H9 (cell line): ENCODE measurements around the gene TRHDE. TPM values are rescaled to one million over a fixed set of nuclear protein-coding genes. Genes with fewer than 3 reads are reported as not detected.

Experiments
- DNase-seq: peaks from one replicate; pipeline ENCODE4 v3.0.0-alpha.2; 2017
- H2AFZ ChIP-seq: one replicate; pipeline ENCODE4 v1.6.1; 2013; ENCODE audit warnings: mild to moderate bottlenecking, low read length, control low read depth, moderate library complexity
- H2AK5ac ChIP-seq: 2 replicates; pipeline ENCODE4 v1.6.1; 2013; ENCODE audit warnings: low read length, control low read depth, mixed read lengths; ENCODE audit not compliant: insufficient read length
- H2BK120ac ChIP-seq: one replicate; pipeline ENCODE4 v1.6.1; 2013; ENCODE audit warnings: low read depth, mild to moderate bottlenecking, low read length, control low read depth, inconsistent platforms; ENCODE audit not compliant: poor library complexity, severe bottlenecking
- H2BK12ac ChIP-seq: 2 replicates; pipeline ENCODE4 v1.6.1; 2013; ENCODE audit warnings: low read length, control low read depth, mixed read lengths, low read depth; ENCODE audit not compliant: insufficient read length
- H2BK15ac ChIP-seq: 2 replicates; pipeline ENCODE4 v1.6.1; 2013; ENCODE audit warnings: low read depth, low read length, control low read depth
- H2BK20ac ChIP-seq: one replicate; pipeline ENCODE4 v1.6.1; 2013; ENCODE audit warnings: low read depth, mild to moderate bottlenecking, low read length, control low read depth, inconsistent platforms; ENCODE audit not compliant: poor library complexity, severe bottlenecking
- H2BK5ac ChIP-seq: 2 replicates; pipeline ENCODE4 v1.6.1; 2013; ENCODE audit warnings: low read length, control low read depth, mixed read lengths; ENCODE audit not compliant: insufficient read length
- H3K14ac ChIP-seq: 2 replicates; pipeline ENCODE4 v1.6.1; 2013; ENCODE audit warnings: low read length, control low read depth; ENCODE audit not compliant: insufficient read depth
- H3K18ac ChIP-seq: 2 replicates; pipeline ENCODE4 v1.6.1; 2013; ENCODE audit warnings: low read depth, mild to moderate bottlenecking, mixed read lengths, low read length, control low read depth; ENCODE audit not compliant: insufficient read length
- H3K23ac ChIP-seq: 2 replicates; pipeline ENCODE4 v1.6.1; 2013; ENCODE audit warnings: low read length, control low read depth, mixed read lengths, low read depth; ENCODE audit not compliant: insufficient read length
- H3K23me2 ChIP-seq: 2 replicates; pipeline ENCODE4 v1.6.1; 2013; ENCODE audit warnings: low read depth, mild to moderate bottlenecking, mixed read lengths, low read length, control low read depth; ENCODE audit not compliant: insufficient read length, poor library complexity, severe bottlenecking
- H3K27ac ChIP-seq: 2 replicates; pipeline ENCODE4 v1.5.1; 2013; ENCODE audit warnings: low read length, control low read depth, mixed read lengths, low read depth; ENCODE audit not compliant: insufficient read length
- H3K27me3 ChIP-seq: 2 replicates; pipeline ENCODE4 v1.6.1; 2013; ENCODE audit warnings: low read length, control low read depth, inconsistent platforms; ENCODE audit not compliant: insufficient read depth
- H3K4ac ChIP-seq: 2 replicates; pipeline ENCODE4 v1.6.1; 2013; ENCODE audit warnings: low read depth, mild to moderate bottlenecking, control low read depth, inconsistent platforms, low read length, moderate library complexity
- H3K4me1 ChIP-seq: 2 replicates; pipeline ENCODE4 v1.6.1; 2013; ENCODE audit warnings: low read length, control low read depth, inconsistent platforms; ENCODE audit not compliant: insufficient read depth
- H3K4me2 ChIP-seq: 2 replicates; pipeline ENCODE4 v1.6.1; 2013; ENCODE audit warnings: low read length, control low read depth, mixed read lengths; ENCODE audit not compliant: insufficient read length, insufficient read depth
- H3K56ac ChIP-seq: 2 replicates; pipeline ENCODE4 v1.6.1; 2013; ENCODE audit warnings: low read depth, mild to moderate bottlenecking, mixed read lengths, low read length, control low read depth; ENCODE audit not compliant: insufficient read length
- H3K79me1 ChIP-seq: 2 replicates; pipeline ENCODE4 v1.6.1; 2013; ENCODE audit warnings: low read depth, mild to moderate bottlenecking, moderate library complexity, low read length, control low read depth, inconsistent platforms; ENCODE audit not compliant: insufficient read depth, poor library complexity, severe bottlenecking
- H3K79me2 ChIP-seq: 2 replicates; pipeline ENCODE4 v1.6.1; 2013; ENCODE audit warnings: low read length, control low read depth, inconsistent platforms; ENCODE audit not compliant: insufficient read depth
- H3K9ac ChIP-seq: 2 replicates; pipeline ENCODE4 v1.6.1; 2013; ENCODE audit warnings: low read length, control low read depth, mixed read lengths; ENCODE audit not compliant: insufficient read length; ENCODE audit errors: extremely low read depth
- H3K9me3 ChIP-seq: one replicate; pipeline ENCODE4 v1.6.1; 2013; ENCODE audit warnings: low read depth, low read length, inconsistent platforms; ENCODE audit not compliant: control insufficient read depth
- H3T11ph ChIP-seq: one replicate; pipeline ENCODE4 v1.6.1; 2013; ENCODE audit warnings: mild to moderate bottlenecking, low read length, control low read depth, inconsistent platforms
- H4K20me1 ChIP-seq: one replicate; pipeline ENCODE4 v1.6.1; 2013; ENCODE audit not compliant: control insufficient read depth, insufficient read length, insufficient read depth
- H4K5ac ChIP-seq: 2 replicates; pipeline ENCODE4 v1.6.1; 2013; ENCODE audit warnings: low read depth, mild to moderate bottlenecking, mixed read lengths, low read length, control low read depth; ENCODE audit not compliant: insufficient read length
- H4K8ac ChIP-seq: replicated peaks from 2 replicates; pipeline ENCODE4 v1.6.1; 2013; ENCODE audit warnings: low read length, control low read depth, mixed read lengths, low read depth; ENCODE audit not compliant: insufficient read length
- H4K91ac ChIP-seq: 2 replicates; pipeline ENCODE4 v1.6.1; 2013; ENCODE audit warnings: low read depth, mild to moderate bottlenecking, moderate library complexity, mixed read lengths, low read length, control low read depth; ENCODE audit not compliant: insufficient read length
- H3K27ac Mint-ChIP-seq, 3 experiments: 2 replicates in 2 of 3; 3 replicates in 1 of 3; pipeline ENCODE4 v1.8.0; 2020 to 2021; ENCODE audit warnings: mixed read lengths in 3 of 3, mild to moderate bottlenecking in 1 of 3, moderate library complexity in 1 of 3
- H3K27me3 Mint-ChIP-seq: 2 replicates; pipeline ENCODE4 v1.8.0; 2021; ENCODE audit warnings: low read depth, mild to moderate bottlenecking, moderate library complexity, mixed read lengths
- H3K36me3 Mint-ChIP-seq, 3 experiments: 2 replicates in 2 of 3; 3 replicates in 1 of 3; pipeline ENCODE4 v1.8.0; 2020 to 2021; ENCODE audit warnings: low read depth in 3 of 3, mixed read lengths in 3 of 3; ENCODE audit not compliant: insufficient read depth in 1 of 3
- H3K4me1 Mint-ChIP-seq, 2 experiments: 2 replicates each; pipeline ENCODE4 v1.8.0; 2020; ENCODE audit warnings: mixed read lengths in 2 of 2
- H3K4me3 Mint-ChIP-seq, 2 experiments: 2 replicates in 1 of 2; 3 replicates in 1 of 2; pipeline ENCODE4 v1.8.0; 2020 to 2021; ENCODE audit warnings: mild to moderate bottlenecking in 2 of 2, mixed read lengths in 2 of 2, moderate library complexity in 1 of 2
- H3K9me3 Mint-ChIP-seq, 2 experiments: 2 replicates in 1 of 2; 3 replicates in 1 of 2; pipeline ENCODE4 v1.8.0; 2020; ENCODE audit warnings: mild to moderate bottlenecking in 2 of 2, mixed read lengths in 2 of 2, moderate library complexity in 1 of 2
- CTCF ChIP-seq: fragments of 200-600 bp; sonication (generic); conservative IDR thresholded peaks from 3 replicates; pipeline ENCODE4 v1.8.0; 2021; ENCODE audit warnings: antibody characterized with exemption, mild to moderate bottlenecking
- WGBS: extraction: QIAGEN DNeasy Blood & Tissue Kit; methylation state at CpG from one replicate; pipeline ENCODE4 v1.1.7; 2013; ENCODE audit warnings: missing lambda C conversion rate, low lambda C conversion rate, mixed read lengths; ENCODE audit not compliant: insufficient read length; ENCODE audit errors: extremely low coverage; 5-methylcytosine and 5-hydroxymethylcytosine counted together
- total RNA-seq: library from RNA; stranded (reverse); gene quantifications from 2 replicates; pipeline ENCODE4 v1.2.1, GENCODE V29; 2021

Gene TRHDE
- total RNA-seq, 1 experiment from 2014 or later = 1.0 TPM

GRCh38 chr12:72570601-72571000 lies 298.4 kb downstream of the TRHDE start:
- H4K91ac ChIP-seq = no peak overlapping the region
- Mint-ChIP-seq H3K4me3 (no peak overlapping the region), H3K36me3 (no peaks in the 10 kb centered on the region), H3K27ac (no peak overlapping the region), H3K9me3 (no peaks in the 10 kb centered on the region), H3K4me1 (no peaks in the 10 kb centered on the region), H3K27me3 (no peaks in the 10 kb centered on the region)
- H3K4ac ChIP-seq = no peak overlapping the region
- no peak overlapping the region for H2AK5ac ChIP-seq
- H4K5ac ChIP-seq = no peak overlapping the region
- no peaks in the 10 kb centered on the region for H3K9me3 ChIP-seq
- H3K9ac ChIP-seq = no peak overlapping the region
- H4K20me1 ChIP-seq = no peaks in the 10 kb centered on the region
- no peak overlapping the region for H3K56ac ChIP-seq
- no peaks in the 10 kb centered on the region for H3K79me1 ChIP-seq
- no peaks in the 10 kb centered on the region for H3K27me3 ChIP-seq
- no peak overlapping the region for H3K18ac ChIP-seq
- no peak overlapping the region for H3K4me2 ChIP-seq
- no peak overlapping the region for H2BK12ac ChIP-seq
- H3K79me2 ChIP-seq = no peaks in the 10 kb centered on the region
- no peak overlapping the region for H2BK120ac ChIP-seq
- H3K23ac ChIP-seq = no peak overlapping the region
- H2BK20ac ChIP-seq = no peak overlapping the region
- H2AFZ ChIP-seq = no peak overlapping the region
- peak; percentile 84 for TF ChIP-seq CTCF
- H3K23me2 ChIP-seq = no peaks in the 10 kb centered on the region
- H4K8ac ChIP-seq = no peak overlapping the region
- no peak overlapping the region for H2BK15ac ChIP-seq
- no peak overlapping the region for H3K27ac ChIP-seq
- peak; percentile 67 for DNase-seq
- H3K4me1 ChIP-seq = no peaks in the 10 kb centered on the region; the same call in 1 of the 2 replicates
- WGBS = no CpG with 5 or more reads among the region's 7 CpGs
- H3T11ph ChIP-seq = no peak overlapping the region
- H2BK5ac ChIP-seq = no peak overlapping the region
- no peak overlapping the region for H3K14ac ChIP-seq
